ENCODE data around the gene FIBCD1. TPM values are rescaled to one million over a fixed set of nuclear protein-coding genes. Genes with fewer than 3 reads are reported as not detected.

The FIBCD1 gene
- total and polyA plus RNA-seq, 9 of the 15 experiments (the other 6 are each of a cell fraction or from before 2014, with no cell fraction given): 0.53 to 1.2 (median 0.95) TPM; not detected in 4

- ChIA-PET POLR2A (interaction anchor here (0.6 to 4.2 kb wide), 11 partner anchors 9 to 106 kb away, joined by 3 to 86 read pairs (median 5); no protein-coding TSS in a partner anchor), CTCF (ENCODE audit: low intra/inter-chr PET ratio) (no interaction called here)
- ATAC-seq (peak; percentile 1), DNase-seq (ENCODE audit: extremely low read depth in 1 of 4, low spot score in 3 of 4) (peak in 1 of 4 experiments; percentile 63), FAIRE-seq (no peak)
- intact Hi-C loops (cut with micrococcal nuclease) (no loop called here), in situ Hi-C loops (cut with MboI) (no loop called here)
- Histone ChIP-seq H3K9ac (ENCODE audit: insufficient read depth in 1 of 2, low read depth in 2 of 2, low read length in 2 of 2) (no peak overlapping the region; a peak in 1 of 4 replicates), H4K20me1 (replicated peaks; ENCODE audit: control insufficient read depth, insufficient read depth, low read length) (peaks cover 52% of the 10 kb centered on the region), H3K36me3 (ENCODE audit: control insufficient read depth, insufficient read depth, low read length) (no peaks in the 10 kb centered on the region), H3K9me1 (ENCODE audit: control insufficient read depth, insufficient read depth, low read length) (no peaks in the 10 kb centered on the region), H3K79me2 (ENCODE audit: control insufficient read depth, insufficient read depth, low read length) (no peaks in the 10 kb centered on the region), H2AFZ (ENCODE audit: low read depth, low read length) (no peak overlapping the region), H3K4me1 (replicated peaks in 1 of 2; ENCODE audit: control insufficient read depth in 2 of 2, insufficient read depth in 2 of 2, low read length in 2 of 2) (peaks cover 0 to 14% of the 10 kb centered on the region in 2 experiments; a peak in 1 of 5 replicates), H3K4me2 (ENCODE audit: insufficient read depth, low read length) (no peak overlapping the region), H3K27ac (ENCODE audit: extremely low read depth, low read depth, low read length) (no peak overlapping the region), H3K4me3 (no peak overlapping the region), H3K9me3 (replicated peaks; ENCODE audit: control insufficient read depth, insufficient read depth, low read depth, low read length) (no peaks in the 10 kb centered on the region; the same call in 1 of the 2 replicates), H3K27me3 (ENCODE audit: control insufficient read depth in 2 of 2, insufficient read depth in 2 of 2, low read length in 2 of 2) (peaks cover 79 to 98% of the 10 kb centered on the region in 2 experiments)
- no TSS peak for BruUV-seq (replicated peaks)
- WGBS (ENCODE audit: insufficient coverage, low coverage, missing lambda C conversion rate): 2% methylated on average over 6 of the region's 6 CpGs
- no peak for TF ChIP-seq ZNF655 (CRISPR knock-in tag; IDR thresholded peaks at IDR 0.05)
- no peak for TF ChIP-seq ZNF232 (CRISPR knock-in tag; IDR thresholded peaks at IDR 0.05)
- TF ChIP-seq TFE3 (CRISPR knock-in tag; IDR thresholded peaks at IDR 0.05): no peak
- no peak for TF ChIP-seq RNF219 (CRISPR knock-in tag; IDR thresholded peaks at IDR 0.05)
- TF ChIP-seq L3MBTL2 (IDR thresholded peaks at IDR 0.05): no peak
- no peak for TF ChIP-seq SNAPC5 (CRISPR knock-in tag; IDR thresholded peaks at IDR 0.05)
- TF ChIP-seq PTRF (tag; IDR thresholded peaks at IDR 0.05): no peak
- no peak for TF ChIP-seq FOXA3 (CRISPR knock-in tag; conservative IDR thresholded peaks at IDR 0.05 in 1 of 2, IDR thresholded peaks at IDR 0.05 in 1 of 2)
- no peak for TF ChIP-seq YY1 (IDR thresholded peaks at IDR 0.05; ENCODE audit: borderline replicate concordance in 1 of 3, control insufficient read depth in 1 of 3, extremely low read depth in 1 of 3, insufficient read depth in 3 of 3, insufficient read length in 1 of 3, insufficient replicate concordance in 2 of 3, low read depth in 1 of 3, low read length in 2 of 3)
- TF ChIP-seq ZNF354B (CRISPR knock-in tag; IDR thresholded peaks at IDR 0.05): no peak
- TF ChIP-seq MTA1 (IDR thresholded peaks at IDR 0.05; ENCODE audit: borderline replicate concordance): no peak
- TF ChIP-seq ZNF277 (CRISPR knock-in tag; IDR thresholded peaks at IDR 0.05; ENCODE audit: borderline replicate concordance): no peak
- no peak for TF ChIP-seq ZNF764 (CRISPR knock-in tag; IDR thresholded peaks at IDR 0.05; ENCODE audit: low read depth)
Observed at GRCh38 chr9:130972277-130972956, 33.4 kb upstream of the FIBCD1 start.

Measured in K562 (cell line).